ENCODE measurements around the gene RRAGD.
"Not testable (repeated sequence)": the region's sequence is repeated elsewhere in the genome, so short reads cannot be mapped to it uniquely, and the experiment has no call there.

RRAGD gene

GRCh38 chr6:89404512-89404911 lies 7.6 kb downstream of the RRAGD start:
- H3K4me3 ChIP-seq = no peak overlapping the region
- H4K20me1 ChIP-seq = peaks cover 0 to 99% (median 5%) of the 10 kb centered on the region in 11 experiments; a peak in 8 of 22 replicates
- H3K27ac ChIP-seq = no peak overlapping the region; a peak in 2 of 22 replicates
- H3K36me3 ChIP-seq = no peaks in the 10 kb centered on the region
- TF ChIP-seq Cebpa-rat (IDR thresholded peaks at IDR 0.05) = no peak
- H3K27me3 ChIP-seq = no peaks in the 10 kb centered on the region
- no peak overlapping the region for H3K4me2 ChIP-seq
- H3K4me1 ChIP-seq = peaks cover 40 to 77% (median 67%) of the 10 kb centered on the region in 10 experiments
- H3K9ac ChIP-seq = no peak overlapping the region
- no peaks in the 10 kb centered on the region for H3K9me3 ChIP-seq (replicated peaks in 1 of 11)

- Histone ChIP-seq H3K9ac (no peak overlapping the region), H3K27ac (peak overlapping the region in 6 of 11 experiments; percentile 28 to 43 (median 37); a peak in 7 of 22 replicates), H3K4me3 (no peak overlapping the region), H3K4me2 (peak overlapping the region in 8 of 11 experiments; percentile 5 to 65 (median 32); a peak in 4 of 22 replicates), H3K9me3 (replicated peaks in 1 of 11) (no peaks in the 10 kb centered on the region), H3K27me3 (no peaks in the 10 kb centered on the region), H3K36me3 (no peaks in the 10 kb centered on the region), H4K20me1 (peaks cover 0 to 99% (median 0%) of the 10 kb centered on the region in 11 experiments; a peak in 5 of 22 replicates), H3K4me1 (peaks cover 24 to 64% (median 51%) of the 10 kb centered on the region in 10 experiments)
- TF ChIP-seq Cebpa-rat (IDR thresholded peaks at IDR 0.05) = no peak
Measured at GRCh38 chr6:89402776-89403175, 9.3 kb downstream of the RRAGD start.

- Histone ChIP-seq H3K36me3 (no peaks in the 10 kb centered on the region), H3K4me1 (peaks cover 10 to 46% (median 32%) of the 10 kb centered on the region in 10 experiments), H3K4me3 (no peak overlapping the region), H3K9me3 (replicated peaks in 1 of 11) (no peaks in the 10 kb centered on the region), H3K9ac (peak overlapping the region in 3 of 11 experiments; percentile 3 to 28 (median 23); a peak in 2 of 22 replicates), H3K4me2 (peak overlapping the region in 10 of 11 experiments; percentile 34 to 65 (median 54); a peak in 18 of 22 replicates), H3K27me3 (no peaks in the 10 kb centered on the region), H3K27ac (peak overlapping the region in 9 of 11 experiments; percentile 19 to 54 (median 43); a peak in 12 of 22 replicates), H4K20me1 (peaks cover 0 to 83% (median 0%) of the 10 kb centered on the region in 11 experiments; a peak in 4 of 22 replicates)
- peak in 4 of 11 experiments; percentile 18 to 63 (median 58); a peak in 6 of 22 replicates for TF ChIP-seq Cebpa-rat (IDR thresholded peaks at IDR 0.05)
Measured at GRCh38 chr6:89400912-89401399, 11.1 kb downstream of the RRAGD start.

- H3K4me3 ChIP-seq = no peak overlapping the region
- no peaks in the 10 kb centered on the region for H3K27me3 ChIP-seq
- peaks cover 0 to 2% (median 0%) of the 10 kb centered on the region in 11 experiments; a peak in 3 of 22 replicates for H3K9me3 ChIP-seq (replicated peaks in 1 of 11)
- H3K4me1 ChIP-seq = peaks cover 9 to 38% (median 26%) of the 10 kb centered on the region in 10 experiments; a peak in 19 of 20 replicates
- H3K27ac ChIP-seq = peak overlapping the region in 5 of 11 experiments; percentile 20 to 54 (median 43); a peak in 4 of 22 replicates
- peak overlapping the region in 4 of 11 experiments; percentile 59 to 65 (median 62); a peak in 6 of 22 replicates for H3K4me2 ChIP-seq
- no peak for TF ChIP-seq Cebpa-rat (IDR thresholded peaks at IDR 0.05)
- peaks cover 0 to 1% (median 0%) of the 10 kb centered on the region in 11 experiments; a peak in 1 of 22 replicates for H3K36me3 ChIP-seq
- H3K9ac ChIP-seq = no peak overlapping the region
- peaks cover 0 to 80% (median 0%) of the 10 kb centered on the region in 11 experiments; a peak in 4 of 22 replicates for H4K20me1 ChIP-seq
Measured at GRCh38 chr6:89400050-89400449, 12.0 kb downstream of the RRAGD start.

- no peak for TF ChIP-seq Cebpa-rat (IDR thresholded peaks at IDR 0.05)
- Histone ChIP-seq H3K36me3 (peaks cover 0 to 4% (median 0%) of the 10 kb centered on the region in 11 experiments; a peak in 1 of 22 replicates), H4K20me1 (peaks cover 0 to 73% (median 0%) of the 10 kb centered on the region in 11 experiments; a peak in 4 of 22 replicates), H3K4me1 (peaks cover 9 to 38% (median 26%) of the 10 kb centered on the region in 10 experiments; a peak in 19 of 20 replicates), H3K9me3 (replicated peaks in 1 of 11) (peaks cover 0 to 5% (median 0%) of the 10 kb centered on the region in 11 experiments; a peak in 9 of 22 replicates), H3K9ac (no peak overlapping the region), H3K4me3 (no peak overlapping the region), H3K4me2 (no peak overlapping the region), H3K27ac (no peak overlapping the region), H3K27me3 (no peaks in the 10 kb centered on the region)
Measured at GRCh38 chr6:89398762-89399525, 13.1 kb downstream of the RRAGD start.

- peaks cover 9 to 43% (median 26%) of the 10 kb centered on the region in 10 experiments; a peak in 19 of 20 replicates for H3K4me1 ChIP-seq
- not testable (repeated sequence) for H3K4me3 ChIP-seq, H3K27me3 ChIP-seq, H3K36me3 ChIP-seq, H3K4me2 ChIP-seq, H3K27ac ChIP-seq, H3K9ac ChIP-seq
- H4K20me1 ChIP-seq = peaks cover 0 to 69% (median 0%) of the 10 kb centered on the region in 11 experiments; a peak in 5 of 22 replicates
- H3K9me3 ChIP-seq (replicated peaks in 1 of 11) = peaks cover 0 to 14% (median 0%) of the 10 kb centered on the region in 11 experiments; a peak in 10 of 22 replicates
Measured at GRCh38 chr6:89397884-89398283, 14.2 kb downstream of the RRAGD start.

- H3K4me1 ChIP-seq = peaks cover 0 to 11% (median 0%) of the 10 kb centered on the region in 10 experiments; a peak in 3 of 20 replicates
- peaks cover 0 to 69% (median 0%) of the 10 kb centered on the region in 11 experiments; a peak in 4 of 22 replicates for H4K20me1 ChIP-seq
- H3K9ac ChIP-seq = no peak overlapping the region
- H3K36me3 ChIP-seq = peaks cover 0 to 4% (median 0%) of the 10 kb centered on the region in 11 experiments; a peak in 1 of 22 replicates
- TF ChIP-seq Cebpa-rat (IDR thresholded peaks at IDR 0.05) = no peak
- no peaks in the 10 kb centered on the region for H3K27me3 ChIP-seq
- no peak overlapping the region for H3K27ac ChIP-seq
- no peak overlapping the region for H3K4me3 ChIP-seq
- H3K4me2 ChIP-seq = peak overlapping the region in 2 of 11 experiments; percentile 9 to 53; a peak in 2 of 22 replicates
- peaks cover 0 to 14% (median 0%) of the 10 kb centered on the region in 11 experiments; a peak in 10 of 22 replicates for H3K9me3 ChIP-seq (replicated peaks in 1 of 11)
Measured at GRCh38 chr6:89393659-89394058, 18.4 kb downstream of the RRAGD start.

- Histone ChIP-seq H3K4me1 (peaks cover 2 to 19% (median 7%) of the 10 kb centered on the region in 10 experiments; a peak in 17 of 20 replicates), H3K4me3 (no peak overlapping the region), H3K27me3 (no peaks in the 10 kb centered on the region), H3K27ac (no peak overlapping the region), H3K36me3 (peaks cover 0 to 4% (median 0%) of the 10 kb centered on the region in 11 experiments; a peak in 1 of 22 replicates), H3K4me2 (0 out of 22 replicates have a peak overlapping the region, but pooled peaks of 2 of the 11 experiments have one; percentile 9 to 53), H4K20me1 (peaks cover 0 to 69% (median 0%) of the 10 kb centered on the region in 11 experiments; a peak in 4 of 22 replicates), H3K9ac (no peak overlapping the region), H3K9me3 (replicated peaks in 1 of 11) (peaks cover 0 to 14% (median 0%) of the 10 kb centered on the region in 11 experiments; a peak in 10 of 22 replicates)
- TF ChIP-seq Cebpa-rat (IDR thresholded peaks at IDR 0.05) = no peak
Measured at GRCh38 chr6:89392823-89393222, 19.2 kb downstream of the RRAGD start.

Measured in BLaER1 treated with 17β-estradiol and CSF1 and Interleukin-3, amounts not matched to agents 10 nM and 100 nM (cell line).